HFF-Myc (cell line): ENCODE results near the gene EFCAB10.

Source experiments
- DNase-seq: peaks from one replicate; pipeline ENCODE4 v3.0.0-alpha.2; 2011; ENCODE audit warnings: low read depth; ENCODE audit errors: extremely low read depth
- H3K4me3 ChIP-seq: replicated peaks from 2 replicates; pipeline ENCODE4 v1.5.1; 2011; ENCODE audit warnings: low read depth, mild to moderate bottlenecking, control low read depth, low read length
- CTCF ChIP-seq: IDR thresholded peaks from 2 replicates; pipeline ENCODE4 v1.5.1; 2012; ENCODE audit warnings: mild to moderate bottlenecking, low read depth, low read length, control low read depth; ENCODE audit errors: missing control alignments

Gene EFCAB10

GRCh38 chr7:105577251-105577650 is 4.0 kb downstream of the EFCAB10 start:
- TF ChIP-seq CTCF = no peak
- H3K4me3 ChIP-seq = no peak overlapping the region
- no peak for DNase-seq

GRCh38 chr7:105571891-105572290 is 9.4 kb downstream of the EFCAB10 start:
- H3K4me3 ChIP-seq = no peak overlapping the region
- no peak for TF ChIP-seq CTCF
- DNase-seq = no peak

GRCh38 chr7:105567821-105568220 is 13.5 kb downstream of the EFCAB10 start:
- no peak for TF ChIP-seq CTCF
- no peak for DNase-seq

GRCh38 chr7:105567024-105567423 is 14.3 kb downstream of the EFCAB10 start:
- H3K4me3 ChIP-seq = no peak overlapping the region
- no peak for TF ChIP-seq CTCF
- no peak for DNase-seq

More at GRCh38 chr7:105567821-105568220, 13.5 kb downstream of the EFCAB10 start:
- no peak overlapping the region for H3K4me3 ChIP-seq

GRCh38 chr7:105565190-105565589 is 16.1 kb downstream of the EFCAB10 start:
- TF ChIP-seq CTCF = no peak
- no peak for DNase-seq
- no peak overlapping the region for H3K4me3 ChIP-seq

GRCh38 chr7:105559926-105560325 is 21.4 kb downstream of the EFCAB10 start:
- no peak for TF ChIP-seq CTCF
- DNase-seq = no peak
- H3K4me3 ChIP-seq = no peak overlapping the region

GRCh38 chr7:105538339-105538738 is 43.0 kb downstream of the EFCAB10 start:
- no peak overlapping the region for H3K4me3 ChIP-seq
- DNase-seq = no peak
- TF ChIP-seq CTCF = no peak
